ENCODE measurements around the gene COA7.
"Not testable (repeated sequence)": the region's sequence is repeated elsewhere in the genome, so short reads cannot be mapped to it uniquely, and the experiment has no call there.

COA7 gene

DNA sequence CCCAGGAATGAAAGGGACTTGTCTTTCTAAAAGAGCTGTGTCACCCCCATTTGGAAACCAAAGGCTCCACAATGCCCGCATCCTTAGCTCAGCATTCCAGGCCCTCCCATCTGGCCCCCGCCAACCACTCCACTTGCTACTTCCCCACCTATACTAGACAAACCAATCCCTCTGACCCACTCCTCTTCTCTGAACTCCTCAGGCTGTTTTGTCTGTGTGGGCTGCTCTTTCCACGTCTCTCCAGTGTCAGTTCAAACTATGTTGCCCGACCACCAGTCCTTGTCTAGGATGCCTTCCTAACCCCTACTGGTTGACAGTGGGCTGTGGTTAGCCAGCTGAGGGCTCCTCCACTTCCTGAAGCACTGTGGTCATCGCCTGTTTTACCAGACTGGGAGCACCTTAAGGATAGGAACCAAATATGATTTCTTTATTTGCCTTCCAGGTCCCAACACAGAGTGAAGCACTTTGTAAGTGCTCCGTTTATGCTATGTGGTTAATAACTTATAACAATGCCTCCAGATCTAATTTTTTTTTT is 8.1 kb upstream of the COA7 start:
- peak; percentile 47 for DNase-seq (ENCODE audit: low read depth)

DNA sequence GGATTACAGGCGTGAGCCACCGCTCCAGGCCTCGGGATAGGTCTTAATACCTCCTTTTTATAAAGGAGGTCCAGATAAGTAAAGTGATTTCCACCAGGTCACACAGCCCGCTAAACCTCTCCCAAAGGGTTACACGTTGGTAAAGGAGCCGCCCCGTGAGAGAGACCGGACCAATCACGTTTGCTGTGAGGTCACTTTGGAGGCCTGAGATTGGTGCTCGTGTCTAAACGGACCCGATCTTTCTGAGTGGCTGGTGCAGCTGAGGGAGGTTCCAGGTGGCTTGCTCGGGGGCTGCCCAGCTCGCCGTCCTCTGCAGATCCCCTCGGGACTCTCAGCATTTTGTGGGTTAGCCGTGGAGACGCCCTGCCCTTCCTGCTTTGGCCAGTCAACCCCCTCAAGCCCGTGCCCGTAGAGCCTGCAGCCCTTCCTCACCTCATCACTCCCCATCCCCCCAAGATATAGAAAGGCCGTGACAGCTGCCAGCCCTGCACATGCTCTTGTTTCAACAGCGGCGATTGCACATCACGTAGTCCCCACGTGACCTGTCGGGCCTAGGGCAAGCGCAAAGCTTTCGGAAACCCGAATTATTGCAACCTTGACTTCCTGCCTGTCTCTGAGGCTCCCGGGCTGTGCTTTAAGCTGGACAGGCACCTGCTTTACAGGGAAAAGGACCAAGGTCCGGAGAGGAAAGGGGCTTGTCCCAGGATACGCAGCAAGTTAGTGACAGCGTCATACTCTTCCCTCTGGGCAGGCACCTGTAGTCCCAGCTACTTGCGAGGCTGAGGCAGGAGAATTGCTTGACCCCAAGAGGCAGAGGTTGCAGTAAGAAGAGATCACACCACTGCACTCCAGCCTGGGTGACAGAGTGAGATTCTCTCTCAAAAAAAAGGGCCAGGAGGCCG is 5.0 kb upstream of the COA7 start:
- DNase-seq (ENCODE audit: low read depth) = peak; percentile 79

DNA sequence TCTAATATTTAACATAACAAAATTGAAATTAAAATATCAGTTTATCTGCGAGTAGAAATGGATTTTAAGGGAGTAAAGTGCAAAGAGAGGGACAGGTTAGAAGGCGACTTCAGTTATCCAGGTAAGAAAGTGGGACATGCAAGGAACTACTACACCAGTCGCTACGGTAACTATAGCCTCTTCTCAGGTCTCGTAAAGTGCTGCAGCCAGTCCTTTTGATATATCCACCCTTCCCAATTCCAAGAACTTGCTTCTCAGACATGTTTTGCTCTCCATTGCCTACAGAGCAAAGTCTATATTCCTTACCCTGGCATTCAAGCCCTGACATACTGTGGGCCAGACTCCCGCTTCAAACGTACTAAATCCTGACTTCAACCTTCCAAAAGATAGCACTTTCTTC is 2.5 kb downstream of the COA7 start:
- DNase-seq (ENCODE audit: low read depth) = no peak

DNA sequence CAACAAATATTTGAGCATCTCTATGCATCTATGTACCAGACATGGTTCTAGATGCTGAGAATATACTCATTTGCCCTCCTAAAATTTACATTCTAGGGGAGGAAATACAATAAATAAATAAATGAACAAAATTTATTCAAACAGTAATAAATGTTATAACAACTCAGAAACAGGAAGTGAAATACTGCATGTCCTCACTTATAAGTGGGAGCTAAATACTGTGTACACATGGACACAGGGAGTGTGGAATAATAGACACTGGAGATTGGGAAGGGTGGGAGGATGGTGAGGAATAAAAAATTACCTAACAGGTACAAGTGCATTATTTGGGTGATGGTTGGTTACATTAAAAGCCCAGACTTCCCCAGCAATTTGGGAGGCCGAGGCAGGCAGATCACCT is 4.3 kb downstream of the COA7 start:
- DNase-seq (ENCODE audit: low read depth) = no peak

DNA sequence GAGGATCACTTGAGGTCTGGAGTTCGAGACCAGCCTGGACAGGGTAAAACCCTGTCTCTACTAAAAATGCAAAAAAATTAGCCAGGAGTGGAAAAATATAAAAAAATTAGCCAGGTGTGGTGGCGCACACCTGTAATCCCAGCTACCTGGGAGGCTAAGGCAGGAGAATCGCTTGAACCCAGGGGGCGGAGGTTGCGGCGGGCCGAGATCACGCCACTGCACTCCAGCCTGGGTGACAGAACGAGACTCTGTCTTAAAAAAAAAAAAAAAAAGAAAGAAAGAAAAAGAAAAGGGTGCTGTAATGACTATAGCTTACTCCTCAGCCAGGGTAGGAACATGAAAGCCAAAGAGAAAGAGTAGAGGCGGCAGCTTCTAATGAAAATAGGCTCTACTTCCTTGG is 4.8 kb downstream of the COA7 start:
- DNase-seq (ENCODE audit: low read depth) = not testable (repeated sequence)

DNA sequence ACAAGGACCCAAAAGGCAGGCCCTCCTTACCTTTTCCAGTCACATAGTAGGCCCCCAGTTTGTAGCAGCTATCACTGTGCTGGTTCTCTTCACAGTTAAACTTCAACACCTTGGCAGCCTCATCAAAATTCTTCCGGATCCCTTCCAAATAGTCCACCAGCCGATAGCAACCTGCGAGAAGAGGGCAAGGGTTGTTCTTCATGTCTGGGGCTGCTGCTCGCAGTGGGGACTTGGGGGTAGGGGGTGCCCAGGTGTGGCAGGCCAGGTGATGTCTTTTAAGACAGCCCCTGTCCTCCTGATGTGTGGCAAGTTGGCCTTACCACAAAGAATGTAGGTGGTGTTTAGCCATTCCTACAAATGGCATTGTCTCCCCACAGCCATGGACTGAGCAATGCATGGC is 5.5 kb downstream of the COA7 start:
- DNase-seq (ENCODE audit: low read depth) = no peak

DNA sequence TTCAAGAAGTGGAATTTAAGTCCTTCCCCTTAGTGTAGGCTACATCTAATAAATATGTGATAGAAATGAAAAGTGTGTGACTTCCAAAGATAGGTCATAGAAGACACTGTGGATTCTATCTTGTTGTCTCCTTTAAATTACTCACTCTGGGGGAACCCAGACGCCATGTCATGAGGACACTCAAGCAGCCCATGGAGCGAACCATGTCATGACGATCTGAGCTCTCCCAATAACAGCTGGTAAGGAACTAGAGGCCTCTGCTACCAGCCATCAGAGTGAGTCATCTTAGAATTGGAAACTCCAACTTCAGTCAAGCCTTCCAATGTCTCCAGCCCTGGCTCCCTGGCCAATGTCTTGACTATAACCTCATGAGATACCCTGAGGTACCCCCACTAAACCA is 6.3 kb downstream of the COA7 start:
- DNase-seq (ENCODE audit: low read depth) = no peak

DNA sequence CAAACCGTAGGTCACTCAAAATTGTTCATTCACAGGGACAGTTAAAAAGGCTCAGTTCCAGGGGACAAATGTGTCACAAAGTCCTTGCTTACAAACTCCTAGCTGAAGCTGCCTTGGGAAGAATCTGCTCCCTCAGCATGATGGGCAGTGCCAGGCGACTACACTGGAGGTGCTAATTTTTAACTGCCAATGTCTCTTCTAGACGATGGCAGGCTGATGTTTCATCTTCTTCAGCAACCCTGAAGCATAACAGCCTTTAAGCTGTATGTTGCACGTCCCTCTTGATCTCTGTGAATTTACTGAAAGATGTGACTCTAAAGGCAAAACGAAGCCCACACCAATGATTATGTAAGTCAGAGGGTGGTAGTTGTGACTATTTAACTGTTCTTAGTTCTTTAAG is 11.3 kb downstream of the COA7 start:
- DNase-seq (ENCODE audit: low read depth) = no peak

DNA sequence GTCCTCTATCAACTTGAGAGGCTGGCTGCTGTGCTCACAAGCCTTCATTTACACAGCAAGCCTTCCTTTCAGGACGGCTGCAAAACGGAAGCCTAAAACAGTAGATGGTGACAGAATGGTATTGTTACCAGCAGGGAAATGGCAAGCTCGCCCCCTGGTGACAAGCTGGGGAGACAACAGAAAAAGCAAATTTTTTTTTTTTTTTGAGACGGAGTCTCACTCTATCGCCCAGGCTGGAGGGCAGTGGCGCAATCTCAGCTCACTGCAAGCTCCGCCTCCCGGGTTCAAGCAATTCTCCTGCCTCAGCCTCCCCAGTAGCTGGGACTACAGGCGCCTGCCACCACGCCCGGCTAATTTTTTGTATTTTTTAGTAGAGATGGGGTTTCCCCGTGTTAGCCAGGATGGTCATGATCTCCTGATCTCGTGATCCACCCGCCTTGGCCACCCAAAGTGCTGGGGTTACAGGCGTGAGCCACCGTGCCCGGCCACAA is 11.8 kb downstream of the COA7 start:
- DNase-seq (ENCODE audit: low read depth) = peak; percentile 56

DNA sequence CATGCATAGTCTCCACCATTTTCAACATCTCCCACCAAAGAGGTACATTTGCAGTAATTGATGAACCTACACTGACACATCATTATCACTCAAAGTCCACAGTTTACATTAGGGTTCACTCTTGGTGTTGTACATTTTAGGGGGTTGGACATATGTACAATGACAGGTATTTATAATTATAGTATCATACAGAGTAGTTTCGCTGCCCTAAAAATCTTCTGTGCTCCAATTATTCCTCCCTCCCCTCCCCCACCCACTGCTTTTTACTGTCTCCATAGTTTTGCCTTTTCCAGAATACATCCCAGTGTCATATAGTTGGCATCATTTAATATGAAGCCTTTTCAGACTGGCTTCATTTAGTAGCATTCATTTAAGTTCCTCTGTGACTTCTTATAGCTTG is 13.6 kb downstream of the COA7 start:
- no peak for DNase-seq (ENCODE audit: low read depth)

DNA sequence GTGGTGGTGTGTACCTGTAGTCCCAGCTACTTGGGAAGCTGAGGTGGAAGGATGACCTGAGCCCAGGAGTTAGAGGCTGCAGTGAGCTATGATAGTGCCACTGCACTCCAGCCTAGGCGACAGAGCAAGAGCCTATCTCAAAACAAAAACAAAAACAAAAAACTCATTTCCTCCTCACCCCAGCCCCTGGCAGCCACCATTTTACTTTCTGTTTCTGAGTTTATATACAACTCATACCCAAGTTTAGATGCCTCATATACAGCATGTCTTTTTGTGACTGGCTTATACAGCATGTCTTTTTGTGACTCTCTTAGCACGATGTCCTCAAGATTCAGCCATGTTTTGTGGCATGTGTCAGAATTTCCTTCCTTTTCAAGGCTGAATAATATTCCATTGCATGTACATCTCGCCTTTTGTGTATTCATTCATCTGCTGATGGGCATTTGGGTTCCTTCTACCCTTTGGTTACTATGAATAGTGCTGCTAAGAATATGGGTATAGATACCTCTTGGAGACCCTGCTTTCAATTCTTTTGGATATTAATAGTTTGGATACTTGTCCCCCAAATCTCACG is 14.7 kb downstream of the COA7 start:
- DNase-seq (ENCODE audit: low read depth) = no peak

DNA sequence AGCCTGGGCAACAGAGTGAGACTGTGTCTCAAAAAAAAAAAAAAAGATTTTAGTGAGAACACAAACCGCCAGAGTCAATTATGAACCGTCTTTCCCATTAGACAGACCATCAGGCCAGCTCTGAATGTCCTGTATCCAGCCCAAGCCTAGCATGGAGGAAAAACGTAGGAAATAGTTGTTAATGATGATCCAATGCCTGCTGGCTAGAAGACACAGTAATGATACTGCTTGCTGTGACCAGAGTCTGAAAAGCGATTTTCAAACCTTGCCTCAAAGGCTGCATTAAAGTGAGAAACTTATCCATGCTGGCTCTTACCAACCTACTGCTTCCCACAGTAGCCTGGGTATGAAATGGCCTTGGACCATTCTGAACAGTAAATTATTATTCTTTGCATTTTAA is 17.0 kb downstream of the COA7 start:
- no peak for DNase-seq (ENCODE audit: low read depth)

DNA sequence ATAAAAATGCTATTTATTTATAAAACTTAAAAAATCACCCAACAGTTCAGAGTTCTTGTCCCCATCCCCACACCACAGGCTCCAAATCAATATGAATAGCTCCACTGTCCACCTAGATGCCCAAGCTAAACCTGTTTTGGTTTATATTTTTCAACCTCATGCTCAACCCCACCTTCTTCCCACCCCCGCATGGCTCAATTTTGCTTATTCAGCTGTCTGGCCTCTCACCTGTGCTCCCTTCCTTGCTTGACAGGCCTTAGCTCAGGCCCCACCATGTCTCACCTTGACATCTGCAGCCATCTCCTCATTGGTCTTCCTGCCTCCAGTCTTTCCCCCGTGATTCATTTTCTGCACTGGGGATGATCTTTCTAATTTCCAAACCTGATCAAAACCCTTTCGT is 17.8 kb downstream of the COA7 start:
- no peak for DNase-seq (ENCODE audit: low read depth)

DNA sequence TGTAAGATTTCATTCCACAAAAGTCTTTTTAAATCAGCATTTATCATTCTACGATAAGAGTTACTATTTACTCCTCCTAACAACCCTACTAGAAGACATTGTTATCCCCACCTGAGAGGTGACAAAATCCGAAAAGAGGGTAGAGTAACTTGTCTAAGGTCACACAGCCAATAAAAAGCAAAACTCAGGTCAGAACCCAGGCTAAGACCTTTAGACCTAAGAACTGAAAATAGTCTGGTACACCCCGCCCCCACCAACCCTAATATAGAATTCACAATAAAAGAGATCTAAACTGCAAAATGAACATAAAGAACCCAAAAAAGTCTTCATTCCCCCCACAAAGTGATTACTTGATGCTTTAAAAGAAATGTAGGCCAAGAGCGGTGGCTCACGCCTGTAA is 18.6 kb downstream of the COA7 start:
- DNase-seq (ENCODE audit: low read depth) = no peak

DNA sequence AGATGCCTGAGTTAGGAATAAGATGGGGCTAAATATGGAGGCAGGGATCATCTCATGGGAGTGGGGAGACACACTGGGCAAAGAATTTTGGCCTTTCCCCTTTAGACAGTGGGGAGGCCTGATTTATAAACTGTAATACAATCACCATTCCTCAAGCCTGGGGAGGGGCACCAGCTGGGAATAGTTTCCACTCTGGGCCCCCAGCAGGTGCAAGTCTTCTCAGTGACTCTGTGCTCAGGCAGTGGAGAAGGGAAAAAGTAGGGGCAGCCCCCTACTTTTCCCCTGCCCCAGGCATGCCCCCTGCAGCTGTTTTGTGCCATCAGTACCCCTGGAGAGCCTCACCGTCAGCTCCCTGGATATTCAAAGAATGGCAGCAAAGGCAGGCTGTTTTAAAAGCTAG is 19.1 kb downstream of the COA7 start:
- DNase-seq (ENCODE audit: low read depth) = no peak

DNA sequence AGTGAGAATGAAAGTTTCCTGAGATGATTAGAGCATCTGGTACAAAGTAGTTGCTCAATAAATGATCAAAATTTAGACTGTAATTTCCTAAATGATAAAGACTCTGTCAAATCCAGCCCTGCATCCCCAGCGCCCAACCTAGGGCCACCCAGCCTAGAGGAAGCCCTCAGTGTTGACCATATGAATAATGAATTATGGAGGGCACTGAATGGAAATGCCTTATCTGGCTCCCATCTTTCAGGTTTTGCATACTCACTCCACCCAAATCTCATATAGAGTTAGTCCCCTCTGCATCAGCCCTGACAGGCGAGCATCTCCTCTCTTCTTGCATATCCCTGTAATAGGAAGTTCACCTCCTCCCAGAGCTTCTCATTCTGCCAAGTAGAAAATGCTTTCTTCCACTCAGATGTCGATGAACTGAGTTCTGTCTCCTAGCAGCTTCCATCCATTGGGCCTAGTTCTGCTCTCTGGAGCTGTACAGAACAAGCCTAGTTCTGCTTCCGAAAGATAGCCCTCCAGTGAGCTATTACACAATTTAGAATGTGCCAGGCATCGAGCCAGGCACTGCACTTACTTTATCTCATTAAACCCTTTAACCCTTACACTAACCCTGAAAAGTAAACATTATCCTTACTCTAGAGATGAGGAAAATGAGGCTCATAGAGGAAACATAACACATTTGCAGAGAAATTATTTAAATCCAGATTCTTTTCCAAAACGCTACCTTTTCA is 20.9 kb downstream of the COA7 start:
- no peak for DNase-seq (ENCODE audit: low read depth)

DNA sequence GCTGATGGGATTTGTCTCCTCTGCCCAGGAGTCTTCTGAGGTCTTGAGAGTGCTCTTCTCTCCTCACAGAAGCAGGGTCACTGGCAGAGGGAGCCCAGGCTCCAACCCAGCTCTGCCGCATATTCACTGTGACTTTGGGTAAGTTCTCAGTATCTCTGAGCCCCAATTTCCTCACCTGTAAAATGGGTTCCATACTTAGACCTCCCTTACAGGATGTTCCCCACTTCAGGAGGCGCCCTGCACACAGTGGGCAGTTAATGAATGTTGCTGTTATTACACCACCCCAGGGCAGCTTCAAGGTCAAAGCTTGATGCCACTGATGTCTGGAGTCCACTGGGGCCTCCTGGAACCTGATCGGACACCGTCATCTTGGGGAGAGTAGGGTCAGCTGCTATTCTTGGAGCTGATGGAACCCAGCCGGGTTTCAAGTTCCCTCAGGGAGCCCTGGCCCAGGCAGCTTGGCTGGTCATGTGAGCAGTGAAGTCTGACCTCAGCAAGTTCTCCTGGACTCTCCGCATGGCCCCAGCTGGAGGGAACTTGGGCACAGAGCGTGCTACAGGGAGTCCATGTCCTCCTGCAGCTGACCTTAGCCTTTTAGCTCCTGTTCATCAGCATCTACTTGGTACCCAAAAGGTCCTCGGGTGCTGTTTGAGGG is 21.8 kb downstream of the COA7 start:
- no peak for DNase-seq (ENCODE audit: low read depth)

DNA sequence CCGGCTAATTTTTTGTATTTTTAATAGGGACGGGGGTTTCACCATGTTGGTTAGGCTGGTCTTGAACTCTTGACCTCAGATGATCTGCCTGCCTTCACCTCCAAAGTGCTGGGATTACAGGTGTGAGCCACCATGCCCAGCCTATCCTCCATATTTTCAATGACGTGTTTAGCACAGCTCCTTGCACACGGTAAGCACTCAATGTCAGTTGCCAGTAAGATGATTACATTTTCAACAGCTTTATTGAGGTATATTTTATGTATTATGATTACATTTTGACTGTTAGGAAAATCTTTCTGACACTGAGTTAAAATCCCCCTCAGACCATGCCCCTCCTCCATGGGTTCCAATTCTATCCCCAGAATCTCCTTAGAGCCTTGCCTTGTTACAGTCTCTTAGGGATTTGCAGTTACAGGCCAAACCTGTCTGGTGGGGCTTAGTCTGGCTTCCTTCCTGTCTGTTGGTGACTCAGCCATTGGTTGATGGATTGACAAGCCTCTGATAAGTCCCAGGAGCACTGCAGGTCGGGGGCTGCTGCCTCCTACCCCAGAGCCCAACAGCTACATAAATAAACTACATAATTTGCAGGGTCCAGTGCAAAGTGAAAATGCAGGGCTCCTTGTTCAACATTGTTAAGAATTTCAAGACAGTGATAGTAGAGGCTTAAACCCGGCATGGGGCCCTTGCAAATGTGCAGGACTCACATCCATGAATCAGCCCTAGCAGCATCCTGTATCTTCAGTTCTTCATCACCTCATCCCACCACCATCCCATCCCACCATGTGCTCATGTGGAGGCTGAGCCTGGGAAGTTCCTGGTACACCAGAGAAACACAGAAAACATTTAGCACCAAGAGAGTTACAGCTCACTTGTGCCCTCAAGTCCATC is 23.4 kb downstream of the COA7 start:
- DNase-seq (ENCODE audit: low read depth) = no peak

DNA sequence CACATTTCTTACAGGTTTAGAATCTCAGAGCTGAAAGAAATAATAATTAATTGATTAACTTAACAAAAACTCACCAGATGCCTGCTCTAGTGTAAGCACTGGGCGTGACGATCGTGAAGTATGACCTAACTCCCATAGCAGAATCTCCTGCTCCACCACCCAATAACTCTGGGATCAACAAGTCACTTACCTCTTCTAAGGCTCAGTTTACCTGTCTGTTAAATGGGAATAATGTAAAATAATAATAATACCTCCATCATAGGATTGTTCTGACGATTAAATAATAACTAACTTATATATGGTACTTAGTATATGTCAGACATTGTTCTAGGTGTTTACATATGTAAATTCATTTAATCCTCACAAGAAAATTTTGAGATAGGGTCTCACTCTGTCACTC is 24.6 kb downstream of the COA7 start:
- no peak for DNase-seq (ENCODE audit: low read depth)

DNA sequence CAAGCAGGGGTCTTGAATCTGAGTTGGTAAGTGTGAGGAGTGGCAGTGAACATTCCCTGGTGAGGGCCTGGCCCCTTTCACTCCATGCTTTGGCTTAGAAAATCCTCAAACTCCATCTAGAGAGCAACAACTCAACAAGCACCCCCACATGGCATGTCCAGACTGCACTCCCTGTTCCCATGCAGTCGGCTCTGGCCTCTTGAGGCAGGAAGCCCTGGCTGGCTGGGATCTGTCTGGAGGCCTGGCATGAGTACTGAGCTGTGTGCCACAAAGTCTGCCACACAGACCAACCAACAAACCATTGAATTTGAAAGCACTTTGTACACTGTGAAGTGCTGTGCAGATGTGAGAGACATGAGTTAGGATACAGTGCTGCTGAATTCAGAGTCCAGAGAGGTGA is 25.2 kb downstream of the COA7 start:
- no peak for DNase-seq (ENCODE audit: low read depth)

DNA sequence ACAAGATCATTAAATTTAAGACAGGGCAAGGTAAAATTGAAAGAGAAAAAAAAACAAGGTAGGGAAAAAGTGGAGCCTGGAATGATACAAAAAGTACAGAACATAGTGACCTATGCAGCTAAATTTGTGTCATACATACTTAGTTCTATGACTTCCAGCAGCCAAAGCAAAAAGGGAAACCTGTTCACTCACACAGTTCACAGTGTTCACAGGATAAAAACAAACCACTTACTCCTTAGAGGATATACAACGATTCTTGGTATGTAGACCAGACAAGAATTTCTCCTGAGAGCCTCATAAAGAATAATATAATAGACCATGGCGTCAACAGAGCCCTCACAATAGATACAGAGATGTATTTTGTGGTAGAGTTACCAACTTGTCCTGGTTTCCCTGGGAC is 27.5 kb downstream of the COA7 start:
- no peak for DNase-seq (ENCODE audit: low read depth)
